Measurements from ENCODE around the gene TAOK3.
A peak's percentile ranks its signal among the peaks of the same experiment; 100 is the strongest.

DNA sequence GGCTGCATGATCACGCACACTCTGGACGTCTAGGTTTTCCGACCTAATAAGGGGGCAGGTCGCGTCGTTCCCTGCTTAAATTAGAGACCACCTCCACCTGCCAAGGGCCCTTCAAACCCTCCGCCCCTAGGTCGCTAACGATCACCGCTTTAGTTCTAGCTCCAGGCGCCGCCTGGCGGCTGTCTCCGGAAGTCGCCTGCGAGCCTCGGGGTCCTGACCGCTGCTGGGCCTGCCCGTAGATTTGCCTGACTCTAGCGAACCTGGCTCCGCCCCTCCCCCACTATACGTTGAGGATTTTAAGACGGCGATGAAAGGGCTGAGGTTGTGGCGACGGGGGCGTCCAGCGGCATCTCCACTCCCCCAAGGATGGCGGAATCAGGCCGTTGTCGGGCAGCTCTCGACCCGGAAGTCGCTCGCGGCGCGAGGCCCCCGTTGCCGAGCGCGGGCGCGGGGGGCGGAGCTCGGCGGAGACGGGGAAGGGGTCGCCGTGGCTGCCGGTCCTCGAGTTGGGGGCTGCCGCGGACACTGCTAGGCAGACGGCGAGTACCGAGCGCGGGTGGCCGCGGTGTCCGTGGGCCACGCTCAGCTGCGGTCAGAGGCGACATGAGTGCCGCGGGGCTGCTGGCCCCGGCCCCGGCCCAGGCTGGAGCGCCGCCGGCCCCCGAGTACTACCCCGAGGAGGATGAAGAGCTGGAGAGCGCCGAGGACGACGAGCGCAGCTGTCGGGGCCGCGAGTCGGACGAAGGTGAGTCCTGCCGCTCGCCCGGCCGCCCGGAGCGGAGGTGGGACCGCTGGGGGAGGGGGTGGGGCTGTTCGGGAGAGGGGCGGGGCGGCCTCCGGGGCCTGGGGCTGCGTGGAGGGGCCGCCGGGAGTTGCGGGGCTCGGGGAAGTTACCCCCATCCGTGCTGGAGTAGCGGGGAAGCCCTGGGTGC lies 3.6 kb upstream of the TAOK3 start, which contains the start of gene SUDS3:
- TF ChIP-seq POLR2A (IDR thresholded peaks at IDR 0.05): no peak
- TF ChIP-seq, protein P1, sequence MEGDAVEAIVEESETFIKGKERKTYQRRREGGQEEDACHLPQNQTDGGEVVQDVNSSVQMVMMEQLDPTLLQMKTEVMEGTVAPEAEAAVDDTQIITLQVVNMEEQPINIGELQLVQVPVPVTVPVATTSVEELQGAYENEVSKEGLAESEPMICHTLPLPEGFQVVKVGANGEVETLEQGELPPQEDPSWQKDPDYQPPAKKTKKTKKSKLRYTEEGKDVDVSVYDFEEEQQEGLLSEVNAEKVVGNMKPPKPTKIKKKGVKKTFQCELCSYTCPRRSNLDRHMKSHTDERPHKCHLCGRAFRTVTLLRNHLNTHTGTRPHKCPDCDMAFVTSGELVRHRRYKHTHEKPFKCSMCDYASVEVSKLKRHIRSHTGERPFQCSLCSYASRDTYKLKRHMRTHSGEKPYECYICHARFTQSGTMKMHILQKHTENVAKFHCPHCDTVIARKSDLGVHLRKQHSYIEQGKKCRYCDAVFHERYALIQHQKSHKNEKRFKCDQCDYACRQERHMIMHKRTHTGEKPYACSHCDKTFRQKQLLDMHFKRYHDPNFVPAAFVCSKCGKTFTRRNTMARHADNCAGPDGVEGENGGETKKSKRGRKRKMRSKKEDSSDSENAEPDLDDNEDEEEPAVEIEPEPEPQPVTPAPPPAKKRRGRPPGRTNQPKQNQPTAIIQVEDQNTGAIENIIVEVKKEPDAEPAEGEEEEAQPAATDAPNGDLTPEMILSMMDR (IDR thresholded peaks at IDR 0.05): peak; percentile 97 to 100 (median 99)
- TF ChIP-seq POLR2AphosphoS5 (IDR thresholded peaks at IDR 0.05): peak; percentile 89 to 97 (median 94)

Data from breast epithelium (tissue), 3 donors.